ENCODE results near the gene SLITRK3.

- TF ChIP-seq CTCF (IDR thresholded peaks at IDR 0.05) (no peak), POLR2A (IDR thresholded peaks at IDR 0.05) (no peak)
These were observed 1.5 kb downstream of the SLITRK3 start for GRCh38 chr3:165194511-165195240.
